Hepatocyte (in vitro differentiated cells): ENCODE data around the gene LMTK2. TPM values are rescaled to one million over a fixed set of nuclear protein-coding genes. Genes with fewer than 3 reads are reported as not detected.

Experiments used
- DNase-seq: peaks from one replicate; pipeline ENCODE4 v3.0.0-alpha.2; 2016; ENCODE audit warnings: low spot score
- H2AFZ ChIP-seq: fragments of 200-600 bp; sonication (generic); 2 replicates; pipeline ENCODE4 v1.6.0; 2016; ENCODE audit warnings: antibody characterized with exemption, mild to moderate bottlenecking
- H3K27ac ChIP-seq: fragments of 200-600 bp; sonication (generic); 2 replicates; pipeline ENCODE4 v1.5.1; 2016; ENCODE audit warnings: mild to moderate bottlenecking
- H3K27me3 ChIP-seq: fragments of 200-600 bp; sonication (generic); 2 replicates; pipeline ENCODE4 v1.6.1; 2016
- H3K36me3 ChIP-seq: fragments of 200-600 bp; sonication (generic); replicated peaks from 2 replicates; pipeline ENCODE4 v1.5.1; 2016; ENCODE audit warnings: low read depth; ENCODE audit not compliant: insufficient read depth
- H3K4me1 ChIP-seq: fragments of 200-600 bp; sonication (generic); 2 replicates; pipeline ENCODE4 v1.5.1; 2016; ENCODE audit warnings: mild to moderate bottlenecking, moderate library complexity; ENCODE audit not compliant: insufficient read depth
- H3K4me2 ChIP-seq: fragments of 200-600 bp; sonication (generic); 2 replicates; pipeline ENCODE4 v1.6.0; 2016
- H3K4me3 ChIP-seq: fragments of 200-600 bp; sonication (generic); 2 replicates; pipeline ENCODE4 v1.5.1; 2016; ENCODE audit warnings: mild to moderate bottlenecking
- H3K79me2 ChIP-seq: fragments of 200-600 bp; sonication (generic); 2 replicates; pipeline ENCODE4 v1.6.0; 2017; ENCODE audit warnings: mild to moderate bottlenecking
- H3K9me2 ChIP-seq: fragments of 200-600 bp; sonication (generic); replicated peaks from 2 replicates; pipeline ENCODE4 v1.6.0; 2017; ENCODE audit warnings: mild to moderate bottlenecking; ENCODE audit not compliant: insufficient read depth
- H3K9me3 ChIP-seq: fragments of 200-600 bp; sonication (generic); 2 replicates; pipeline ENCODE4 v1.5.1; 2016; ENCODE audit warnings: low read depth, mild to moderate bottlenecking
- H4K20me1 ChIP-seq: fragments of 200-600 bp; sonication (generic); 2 replicates; pipeline ENCODE4 v1.6.0; 2016; ENCODE audit warnings: mild to moderate bottlenecking; ENCODE audit not compliant: insufficient read depth, poor library complexity, severe bottlenecking
- EZH2 ChIP-seq: fragments of 200-600 bp; sonication (generic); IDR thresholded peaks from 2 replicates; pipeline ENCODE4 v1.6.1; 2016; ENCODE audit warnings: antibody characterized with exemption, mild to moderate bottlenecking, borderline replicate concordance
- EZH2phosphoT487 ChIP-seq: fragments of 200-600 bp; sonication (generic); IDR thresholded peaks from one replicate; pipeline ENCODE4 v1.6.1; 2018; ENCODE audit warnings: antibody characterized with exemption, mild to moderate bottlenecking, low read depth, moderate library complexity; ENCODE audit not compliant: unreplicated experiment, severe bottlenecking
- WGBS: methylation state at CpG from one replicate; pipeline ENCODE4 v1.1.6; 2016; ENCODE audit warnings: low lambda C conversion rate; ENCODE audit errors: missing lambda C conversion rate; 5-methylcytosine and 5-hydroxymethylcytosine counted together
- polyA plus RNA-seq: library from polyadenylated mRNA; unstranded; fragments of >200 nt; fragmentation: Nextera tagmentation; extraction: Ambion mirVana; gene quantifications from 2 replicates; pipeline ENCODE4 v1.2.1, GENCODE V29; 2016
- total RNA-seq: library from RNA; depleted of rRNA; stranded (reverse); fragments of >200 nt; gene quantifications from 2 replicates; pipeline ENCODE4 v1.2.3, GENCODE V29; 2014
- TF ChIP-seq, protein P1 (sequence below): fragments of 200-600 bp; sonication (generic); IDR thresholded peaks from 2 replicates; pipeline ENCODE4 v1.5.1; 2016; ENCODE audit warnings: antibody characterized with exemption, mild to moderate bottlenecking; ENCODE audit not compliant: poor library complexity

Gene LMTK2
- total and polyA plus RNA-seq, 2 experiments from 2014 or later: 5.0 to 13.1 TPM

DNA sequence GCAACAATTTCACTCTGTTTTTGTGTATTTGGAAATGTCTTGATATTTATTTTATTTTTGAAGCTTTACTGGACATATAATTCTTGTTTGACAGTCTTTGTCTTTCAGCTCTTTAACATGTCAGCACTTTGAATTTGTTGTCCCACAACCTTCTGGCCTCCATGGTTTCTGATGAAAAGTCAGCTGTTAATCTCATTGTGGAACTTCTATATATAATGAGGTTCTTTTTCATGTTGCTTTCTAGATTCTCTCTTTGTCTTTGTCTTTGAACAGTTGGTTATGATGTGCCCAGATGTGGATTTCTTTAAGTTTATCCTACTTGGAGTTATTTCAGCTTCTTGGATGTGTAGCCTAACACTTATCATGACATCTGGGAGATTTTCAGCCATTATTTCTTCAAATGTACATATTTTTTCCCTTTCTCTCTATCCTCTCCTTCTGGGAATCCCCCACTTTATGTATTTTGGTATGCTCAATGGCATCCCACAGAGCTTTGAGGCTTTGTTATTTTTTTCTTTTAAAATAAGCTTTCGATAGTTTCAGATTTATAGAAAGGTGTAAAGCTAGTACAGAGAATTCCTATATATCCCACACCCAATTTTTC, 9.5 kb upstream of the LMTK2 start:
- no peak overlapping the region for H2AFZ ChIP-seq
- H3K9me2 ChIP-seq: no peaks in the 10 kb centered on the region
- 90% methylated on average over 1 of the region's 1 CpG for WGBS
- DNase-seq: no peak
- no peaks in the 10 kb centered on the region for H3K27me3 ChIP-seq
- no peaks in the 10 kb centered on the region for H3K4me1 ChIP-seq
- H3K9me3 ChIP-seq: peaks cover 10% of the 10 kb centered on the region
- no peak overlapping the region for H3K27ac ChIP-seq
- no peak overlapping the region for H3K4me3 ChIP-seq
- H3K79me2 ChIP-seq: no peaks in the 10 kb centered on the region
- no peaks in the 10 kb centered on the region for H4K20me1 ChIP-seq
- no peaks in the 10 kb centered on the region for H3K36me3 ChIP-seq
- TF ChIP-seq, protein P1, sequence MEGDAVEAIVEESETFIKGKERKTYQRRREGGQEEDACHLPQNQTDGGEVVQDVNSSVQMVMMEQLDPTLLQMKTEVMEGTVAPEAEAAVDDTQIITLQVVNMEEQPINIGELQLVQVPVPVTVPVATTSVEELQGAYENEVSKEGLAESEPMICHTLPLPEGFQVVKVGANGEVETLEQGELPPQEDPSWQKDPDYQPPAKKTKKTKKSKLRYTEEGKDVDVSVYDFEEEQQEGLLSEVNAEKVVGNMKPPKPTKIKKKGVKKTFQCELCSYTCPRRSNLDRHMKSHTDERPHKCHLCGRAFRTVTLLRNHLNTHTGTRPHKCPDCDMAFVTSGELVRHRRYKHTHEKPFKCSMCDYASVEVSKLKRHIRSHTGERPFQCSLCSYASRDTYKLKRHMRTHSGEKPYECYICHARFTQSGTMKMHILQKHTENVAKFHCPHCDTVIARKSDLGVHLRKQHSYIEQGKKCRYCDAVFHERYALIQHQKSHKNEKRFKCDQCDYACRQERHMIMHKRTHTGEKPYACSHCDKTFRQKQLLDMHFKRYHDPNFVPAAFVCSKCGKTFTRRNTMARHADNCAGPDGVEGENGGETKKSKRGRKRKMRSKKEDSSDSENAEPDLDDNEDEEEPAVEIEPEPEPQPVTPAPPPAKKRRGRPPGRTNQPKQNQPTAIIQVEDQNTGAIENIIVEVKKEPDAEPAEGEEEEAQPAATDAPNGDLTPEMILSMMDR: no peak
- TF ChIP-seq EZH2phosphoT487: no peak
- H3K4me2 ChIP-seq: no peak overlapping the region

DNA sequence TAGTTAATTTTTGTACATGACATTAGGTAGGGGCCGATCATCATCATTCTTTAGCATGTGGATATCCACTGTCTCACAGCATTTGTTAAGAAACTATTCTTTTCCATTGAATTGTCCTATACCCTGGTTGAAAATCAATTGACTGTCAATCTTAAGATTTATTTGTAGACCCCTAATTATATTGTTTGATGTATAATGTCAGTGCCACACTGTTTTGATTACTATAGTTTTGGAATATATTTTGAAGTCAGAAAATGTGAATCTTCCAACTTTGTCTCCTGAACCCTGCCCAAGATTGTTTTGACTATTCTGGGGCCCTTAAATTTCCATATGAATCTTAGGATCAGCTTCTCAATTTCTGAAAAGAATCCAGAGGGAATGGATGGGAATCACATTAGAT, 6.6 kb upstream of the LMTK2 start:
- H3K4me1 ChIP-seq: no peaks in the 10 kb centered on the region
- WGBS: 91% methylated on average over 1 of the region's 1 CpG
- H3K79me2 ChIP-seq: no peaks in the 10 kb centered on the region
- no peaks in the 10 kb centered on the region for H3K36me3 ChIP-seq
- no peak overlapping the region for H3K4me2 ChIP-seq
- no peaks in the 10 kb centered on the region for H3K9me2 ChIP-seq
- TF ChIP-seq EZH2phosphoT487 (no peak), EZH2 (no peak)
- TF ChIP-seq, protein P1: no peak
- no peak for DNase-seq
- no peak overlapping the region for H2AFZ ChIP-seq
- peaks cover 10% of the 10 kb centered on the region for H3K9me3 ChIP-seq
- no peaks in the 10 kb centered on the region for H3K27me3 ChIP-seq
- no peak overlapping the region for H3K27ac ChIP-seq
- no peak overlapping the region for H3K4me3 ChIP-seq
- H4K20me1 ChIP-seq: no peaks in the 10 kb centered on the region

DNA sequence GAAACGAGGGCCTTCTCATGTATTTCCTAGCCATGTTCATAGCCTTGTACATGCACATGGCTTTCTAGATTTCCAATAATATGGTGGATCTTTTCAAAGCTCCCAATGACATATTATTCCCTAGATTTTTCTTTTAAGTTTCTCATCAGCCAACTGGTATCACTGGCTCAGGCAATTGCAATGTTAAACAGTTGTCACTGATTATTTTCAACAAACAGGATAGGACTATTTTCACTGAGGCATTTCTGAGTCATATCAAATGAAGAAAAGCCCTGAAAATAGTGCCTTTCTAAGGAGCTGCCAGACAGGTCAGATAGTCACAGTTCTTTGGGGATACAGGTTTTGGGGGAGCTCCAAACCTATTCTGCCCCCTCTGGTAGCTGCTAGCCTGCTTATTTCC, 4.5 kb upstream of the LMTK2 start:
- H3K79me2 ChIP-seq: peaks cover 2% of the 10 kb centered on the region
- H3K9me3 ChIP-seq: peaks cover 10% of the 10 kb centered on the region
- no peak overlapping the region for H2AFZ ChIP-seq
- no peak for DNase-seq
- 80% methylated on average over 1 of the region's 1 CpG for WGBS
- no peaks in the 10 kb centered on the region for H3K4me1 ChIP-seq
- TF ChIP-seq, protein P1: no peak
- TF ChIP-seq EZH2phosphoT487 (no peak), EZH2 (no peak)
- H3K4me3 ChIP-seq: no peak overlapping the region
- H3K4me2 ChIP-seq: no peak overlapping the region
- H3K27ac ChIP-seq: no peak overlapping the region
- H3K27me3 ChIP-seq: no peaks in the 10 kb centered on the region
- no peaks in the 10 kb centered on the region for H3K36me3 ChIP-seq
- H3K9me2 ChIP-seq: no peaks in the 10 kb centered on the region
- no peaks in the 10 kb centered on the region for H4K20me1 ChIP-seq
